Measurements from ENCODE around the gene RPP21. TPM values are rescaled to one million over a fixed set of nuclear protein-coding genes. Genes with fewer than 3 reads are reported as not detected.

The RPP21 gene
- total RNA-seq, 1 experiment from 2014 or later = 65.9 TPM

DNA sequence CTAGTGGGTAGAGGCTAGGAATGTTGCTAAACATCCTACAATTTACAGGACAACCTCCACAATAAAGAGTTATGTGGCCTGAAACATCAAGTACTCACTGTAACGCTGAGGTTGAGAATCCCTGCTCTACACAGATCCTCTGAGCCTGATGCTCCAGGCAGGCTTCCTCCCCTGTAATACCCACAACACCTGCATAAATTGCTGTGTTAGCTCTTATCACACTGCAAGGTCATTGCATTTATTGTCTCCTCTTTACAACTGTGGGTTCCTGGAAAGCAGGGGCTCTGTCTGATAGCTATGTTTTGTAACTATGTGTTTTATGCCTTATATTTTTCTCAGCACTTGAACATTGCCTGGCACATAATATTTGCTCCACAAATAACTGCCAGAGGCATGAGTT, 11.6 kb downstream of the RPP21 start:
- intact Hi-C loops (cut with micrococcal nuclease; ENCODE audit: unreplicated experiment) = loop anchor here (2.0 to 10.0 kb wide), 2 partner anchors 42 to 88 kb away; no protein-coding TSS in a partner anchor
- ChIA-PET POLR2A (ENCODE audit: low non-redundant PET) (no interaction called here), CTCF (no interaction called here)
- Histone ChIP-seq H3K9me3 (ENCODE audit: low read depth, low read length, poor library complexity, severe bottlenecking) (no peaks in the 10 kb centered on the region), H3K27me3 (replicated peaks; ENCODE audit: insufficient read depth, low read depth, low read length, poor library complexity) (peaks cover 38% of the 10 kb centered on the region), H3K4me1 (ENCODE audit: insufficient read depth, low read length, poor library complexity, severe bottlenecking) (peaks cover 6% of the 10 kb centered on the region), H3K27ac (ENCODE audit: low read depth, low read length, poor library complexity, severe bottlenecking) (no peak overlapping the region), H3K36me3 (ENCODE audit: insufficient read depth, low read length, poor library complexity, severe bottlenecking) (no peaks in the 10 kb centered on the region), H3K4me3 (ENCODE audit: low read depth, low read length, poor library complexity, severe bottlenecking) (no peak overlapping the region)
- TF ChIP-seq EZH2 (IDR thresholded peaks at IDR 0.05; ENCODE audit: borderline replicate concordance, low read depth, low read length, poor library complexity, severe bottlenecking) = no peak
- TF ChIP-seq, protein P1, sequence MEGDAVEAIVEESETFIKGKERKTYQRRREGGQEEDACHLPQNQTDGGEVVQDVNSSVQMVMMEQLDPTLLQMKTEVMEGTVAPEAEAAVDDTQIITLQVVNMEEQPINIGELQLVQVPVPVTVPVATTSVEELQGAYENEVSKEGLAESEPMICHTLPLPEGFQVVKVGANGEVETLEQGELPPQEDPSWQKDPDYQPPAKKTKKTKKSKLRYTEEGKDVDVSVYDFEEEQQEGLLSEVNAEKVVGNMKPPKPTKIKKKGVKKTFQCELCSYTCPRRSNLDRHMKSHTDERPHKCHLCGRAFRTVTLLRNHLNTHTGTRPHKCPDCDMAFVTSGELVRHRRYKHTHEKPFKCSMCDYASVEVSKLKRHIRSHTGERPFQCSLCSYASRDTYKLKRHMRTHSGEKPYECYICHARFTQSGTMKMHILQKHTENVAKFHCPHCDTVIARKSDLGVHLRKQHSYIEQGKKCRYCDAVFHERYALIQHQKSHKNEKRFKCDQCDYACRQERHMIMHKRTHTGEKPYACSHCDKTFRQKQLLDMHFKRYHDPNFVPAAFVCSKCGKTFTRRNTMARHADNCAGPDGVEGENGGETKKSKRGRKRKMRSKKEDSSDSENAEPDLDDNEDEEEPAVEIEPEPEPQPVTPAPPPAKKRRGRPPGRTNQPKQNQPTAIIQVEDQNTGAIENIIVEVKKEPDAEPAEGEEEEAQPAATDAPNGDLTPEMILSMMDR (conservative IDR thresholded peaks at IDR 0.05; ENCODE audit: low read depth, low read length) = no peak
- BruUV-seq (replicated peaks) = no TSS peak
- no peak for DNase-seq (ENCODE audit: low spot score)

DNA sequence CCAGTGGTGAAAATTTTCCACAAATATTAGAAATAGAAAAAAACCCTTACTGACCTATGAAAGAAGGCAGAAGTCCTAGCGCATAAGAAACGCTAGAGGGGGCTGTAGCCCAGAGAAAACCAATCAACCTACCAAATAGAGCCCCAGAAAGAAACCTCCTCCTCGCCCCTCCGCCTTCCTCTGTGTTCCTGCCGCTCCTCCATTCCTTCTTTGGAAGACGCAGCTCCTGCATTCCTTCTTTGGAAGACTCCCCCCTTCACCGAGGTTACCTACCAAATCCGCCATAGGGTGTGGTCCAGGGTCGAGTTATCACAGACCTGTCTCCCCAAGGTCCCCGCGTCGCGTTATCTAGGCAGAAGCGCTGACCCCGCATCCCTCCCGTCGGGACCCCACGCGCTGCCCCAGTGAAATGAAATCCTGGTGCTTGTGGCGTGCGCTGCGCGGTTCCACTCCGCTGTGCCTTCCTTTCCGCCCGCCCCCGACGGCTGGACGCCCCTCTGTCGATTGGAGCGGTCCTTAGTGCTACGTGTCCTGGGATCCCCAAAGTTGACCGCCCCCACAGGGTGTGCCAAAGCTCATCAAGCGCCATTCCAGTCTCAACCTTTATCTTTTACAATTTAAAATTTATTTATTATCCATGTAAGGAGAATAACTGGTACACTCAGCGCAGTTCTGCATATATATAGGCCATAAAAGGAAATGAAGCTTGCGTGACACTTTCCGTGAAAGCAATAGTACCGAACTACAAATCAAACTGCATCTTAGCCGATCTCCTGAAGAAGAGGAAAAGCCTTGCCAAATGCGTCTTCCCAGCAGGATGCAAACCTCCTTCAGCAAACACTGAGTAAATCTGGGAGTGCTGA, 13.0 kb downstream of the RPP21 start:
- Histone ChIP-seq H3K36me3 (ENCODE audit: insufficient read depth, low read length, poor library complexity, severe bottlenecking) (no peaks in the 10 kb centered on the region), H3K9me3 (ENCODE audit: low read depth, low read length, poor library complexity, severe bottlenecking) (no peaks in the 10 kb centered on the region), H3K27ac (ENCODE audit: low read depth, low read length, poor library complexity, severe bottlenecking) (no peak overlapping the region), H3K4me3 (ENCODE audit: low read depth, low read length, poor library complexity, severe bottlenecking) (peak overlapping the region; percentile 47), H3K27me3 (replicated peaks; ENCODE audit: insufficient read depth, low read depth, low read length, poor library complexity) (peaks cover 50% of the 10 kb centered on the region), H3K4me1 (ENCODE audit: insufficient read depth, low read length, poor library complexity, severe bottlenecking) (peaks cover 6% of the 10 kb centered on the region)
- intact Hi-C loops (cut with micrococcal nuclease; ENCODE audit: unreplicated experiment) = loop anchor here (2.0 to 10.0 kb wide), 2 partner anchors 41 to 87 kb away; no protein-coding TSS in a partner anchor
- DNase-seq (ENCODE audit: low spot score) = peak; percentile 84
- no TSS peak for BruUV-seq (replicated peaks)
- CTCF ChIA-PET = interaction anchor here (0.6 to 1.4 kb wide), 4 partner anchors 96 to 958 kb away, joined by 3 to 5 read pairs (median 4); no protein-coding TSS in a partner anchor
- no peak for TF ChIP-seq EZH2 (IDR thresholded peaks at IDR 0.05; ENCODE audit: borderline replicate concordance, low read depth, low read length, poor library complexity, severe bottlenecking)
- TF ChIP-seq, protein P1 (conservative IDR thresholded peaks at IDR 0.05; ENCODE audit: low read depth, low read length) = peak; percentile 86
- POLR2A ChIA-PET (ENCODE audit: low non-redundant PET) = interaction anchor here (0.6 kb wide), 1 partner anchor 1215 kb away, joined by 5 read pairs; no protein-coding TSS in a partner anchor

DNA sequence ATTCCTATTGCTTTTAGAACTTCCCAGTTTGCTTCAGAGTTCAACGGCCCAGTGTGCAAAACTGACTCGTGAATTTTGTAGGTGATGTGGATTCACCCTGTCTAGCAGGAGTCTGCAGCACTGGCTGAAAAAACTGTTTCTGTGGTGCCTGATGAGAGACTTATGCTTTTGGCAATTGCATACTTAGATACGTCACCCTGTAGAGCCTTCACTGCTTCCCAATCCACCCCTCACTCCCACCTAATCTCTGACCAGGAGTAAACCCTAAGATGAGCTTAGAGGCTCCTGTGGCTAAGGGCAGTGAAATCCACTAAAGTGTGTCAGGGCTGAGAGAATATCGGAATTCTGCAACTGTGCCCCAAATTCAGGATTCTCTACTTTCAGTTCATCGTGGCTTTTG, 14.3 kb downstream of the RPP21 start:
- H3K27me3 ChIP-seq (replicated peaks; ENCODE audit: insufficient read depth, low read depth, low read length, poor library complexity) = peaks cover 61% of the 10 kb centered on the region
- DNase-seq (ENCODE audit: low spot score) = no peak
- H3K4me3 ChIP-seq (ENCODE audit: low read depth, low read length, poor library complexity, severe bottlenecking) = no peak overlapping the region
- CTCF ChIA-PET = interaction anchor here (0.6 kb wide), 1 partner anchor 39 kb away, joined by 3 read pairs; no protein-coding TSS in a partner anchor
- H3K27ac ChIP-seq (ENCODE audit: low read depth, low read length, poor library complexity, severe bottlenecking) = no peak overlapping the region
- intact Hi-C loops (cut with micrococcal nuclease; ENCODE audit: unreplicated experiment) = loop anchor here (10.0 kb wide), 1 partner anchor 86 kb away; no protein-coding TSS in a partner anchor
- H3K9me3 ChIP-seq (ENCODE audit: low read depth, low read length, poor library complexity, severe bottlenecking) = no peaks in the 10 kb centered on the region
- BruUV-seq (replicated peaks) = no TSS peak
- no peaks in the 10 kb centered on the region for H3K36me3 ChIP-seq (ENCODE audit: insufficient read depth, low read length, poor library complexity, severe bottlenecking)
- peaks cover 6% of the 10 kb centered on the region for H3K4me1 ChIP-seq (ENCODE audit: insufficient read depth, low read length, poor library complexity, severe bottlenecking)
- POLR2A ChIA-PET (ENCODE audit: low non-redundant PET) = no interaction called here
- no peak for TF ChIP-seq EZH2 (IDR thresholded peaks at IDR 0.05; ENCODE audit: borderline replicate concordance, low read depth, low read length, poor library complexity, severe bottlenecking)
- TF ChIP-seq, protein P1 (conservative IDR thresholded peaks at IDR 0.05; ENCODE audit: low read depth, low read length) = no peak

All from A673 (cell line).